Stimulated activated CD4-positive, alpha-beta T cell treated with anti-CD3 and anti-CD28 coated beads, TNF-alpha, amount 100 ng/mL, for 1 hour (primary cell): Measurements from ENCODE around the gene NRP2.

Source experiments
- DNase-seq, 3 donors: peaks; one replicate each; pipeline ENCODE4 v3.0.0-alpha.2; 2020; ENCODE audit warnings: low read depth in 3 of 3, low spot score in 1 of 3

The NRP2 gene

GRCh38 chr2:205751569-205752031 lies 69.3 kb downstream of the NRP2 start:
- no peak for DNase-seq

GRCh38 chr2:205752296-205752820 lies 70.1 kb downstream of the NRP2 start:
- no peak for DNase-seq

DNA sequence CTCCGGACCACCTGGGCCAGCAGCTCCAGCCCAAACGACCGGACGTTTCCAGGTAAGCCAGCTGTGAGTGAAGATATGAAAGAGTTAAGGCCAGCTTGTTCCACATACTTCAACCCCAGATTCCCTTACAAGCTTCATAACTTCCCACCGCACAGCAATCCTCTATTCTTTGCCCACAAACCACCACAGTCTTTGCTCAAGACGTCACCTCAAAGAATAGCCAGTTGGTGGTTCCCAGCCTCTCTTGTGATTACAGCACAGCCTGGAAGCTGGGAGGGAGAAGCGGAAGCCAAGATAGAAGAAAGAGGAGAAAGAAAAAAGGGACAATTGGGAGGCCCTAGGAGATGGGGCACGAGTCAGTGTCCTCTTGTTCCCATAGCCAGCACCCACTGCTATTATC lies 70.6 kb downstream of the NRP2 start:
- DNase-seq = no peak

- DNase-seq = no peak
Measured at GRCh38 chr2:205754285-205754923, 72.1 kb downstream of the NRP2 start.

- DNase-seq = no peak
Measured at GRCh38 chr2:205754924-205755321, 72.6 kb downstream of the NRP2 start.

GRCh38 chr2:205755923-205756322 lies 73.6 kb downstream of the NRP2 start:
- DNase-seq = no peak

- no peak for DNase-seq
Measured at GRCh38 chr2:205757271-205757670, 75.0 kb downstream of the NRP2 start.

DNA sequence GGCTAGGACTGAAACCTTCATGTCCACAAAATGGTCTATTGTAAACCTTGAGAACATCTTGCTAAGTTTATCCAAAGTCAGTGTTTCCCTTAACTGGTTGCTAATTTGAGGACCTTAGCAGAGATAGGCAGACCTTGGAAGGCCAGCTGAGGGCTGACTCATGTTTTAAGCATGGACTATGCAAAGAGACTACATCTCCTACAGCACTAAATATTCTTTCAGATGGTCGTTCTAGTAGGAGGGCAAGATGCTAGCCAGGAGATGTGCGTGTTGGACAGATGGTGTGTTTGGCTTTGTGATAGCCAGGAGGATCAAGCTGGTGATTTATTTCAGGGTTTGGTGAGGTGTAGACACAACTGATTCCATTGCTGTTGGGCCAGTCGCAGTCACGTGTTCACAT lies 75.8 kb downstream of the NRP2 start:
- no peak for DNase-seq

- DNase-seq = no peak
Measured at GRCh38 chr2:205758500-205758899, 76.2 kb downstream of the NRP2 start.

DNA sequence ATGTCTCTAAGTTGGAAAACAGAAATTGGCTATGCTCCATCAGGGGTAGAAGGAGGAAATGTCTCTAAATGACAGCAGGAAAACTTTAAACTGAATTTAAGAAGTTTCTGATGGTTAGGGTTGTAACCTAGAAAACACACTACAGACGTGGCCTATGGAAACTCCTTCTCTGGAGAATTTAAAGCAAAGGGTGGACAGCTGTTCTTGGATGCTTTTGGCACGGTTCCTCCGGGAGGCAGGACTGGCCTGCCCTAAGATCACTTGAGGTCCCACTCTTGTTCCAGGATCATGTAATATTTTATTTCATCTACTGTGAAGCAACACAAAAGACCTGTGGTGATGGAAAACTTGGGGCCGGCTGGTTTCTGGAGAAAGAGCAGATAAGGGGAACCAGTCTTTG lies 77.0 kb downstream of the NRP2 start:
- no peak for DNase-seq

GRCh38 chr2:205759732-205760131 lies 77.4 kb downstream of the NRP2 start:
- DNase-seq = no peak

GRCh38 chr2:205760157-205760556 lies 77.9 kb downstream of the NRP2 start:
- DNase-seq = no peak

GRCh38 chr2:205761421-205761820 lies 79.1 kb downstream of the NRP2 start:
- no peak for DNase-seq

DNA sequence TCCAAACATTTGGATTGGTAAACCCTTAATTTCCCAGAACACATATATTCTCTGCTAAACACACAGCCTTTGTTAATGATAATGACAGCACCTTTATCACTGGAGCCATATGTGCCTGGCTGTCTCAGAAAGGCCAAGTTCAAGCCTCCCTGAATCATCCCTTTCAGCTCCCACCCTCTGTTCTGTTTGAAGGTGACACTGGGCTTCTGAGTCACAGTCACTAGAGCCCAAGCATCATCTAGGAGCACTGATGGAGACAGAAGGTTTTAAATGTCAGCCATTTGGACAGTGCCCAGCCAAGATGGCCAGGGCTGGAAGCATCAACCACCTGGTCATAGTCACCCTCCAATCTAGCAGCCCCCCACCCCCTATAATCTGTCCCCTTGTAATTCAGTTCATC lies 80.6 kb downstream of the NRP2 start:
- no peak for DNase-seq

GRCh38 chr2:205763708-205764211 lies 81.5 kb downstream of the NRP2 start:
- no peak for DNase-seq

GRCh38 chr2:205764270-205764746 lies 82.0 kb downstream of the NRP2 start:
- DNase-seq = no peak

DNA sequence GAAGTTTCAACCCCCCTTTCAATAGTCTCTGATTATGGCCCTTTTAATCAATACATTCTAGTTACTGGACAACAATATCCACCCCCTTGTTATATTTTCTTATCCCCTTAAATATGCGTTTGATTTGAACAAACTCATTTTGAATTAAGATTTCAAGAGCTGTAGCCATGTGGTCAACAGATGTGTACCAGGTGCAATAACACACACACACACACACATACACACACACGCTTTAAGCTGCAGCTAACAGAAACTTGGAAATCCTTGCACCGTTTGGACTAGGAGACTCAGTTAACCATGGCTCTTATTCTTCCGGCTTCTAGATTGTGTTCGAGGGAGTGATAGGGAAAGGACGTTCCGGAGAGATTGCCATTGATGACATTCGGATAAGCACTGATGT lies 82.8 kb downstream of the NRP2 start:
- no peak for DNase-seq

DNA sequence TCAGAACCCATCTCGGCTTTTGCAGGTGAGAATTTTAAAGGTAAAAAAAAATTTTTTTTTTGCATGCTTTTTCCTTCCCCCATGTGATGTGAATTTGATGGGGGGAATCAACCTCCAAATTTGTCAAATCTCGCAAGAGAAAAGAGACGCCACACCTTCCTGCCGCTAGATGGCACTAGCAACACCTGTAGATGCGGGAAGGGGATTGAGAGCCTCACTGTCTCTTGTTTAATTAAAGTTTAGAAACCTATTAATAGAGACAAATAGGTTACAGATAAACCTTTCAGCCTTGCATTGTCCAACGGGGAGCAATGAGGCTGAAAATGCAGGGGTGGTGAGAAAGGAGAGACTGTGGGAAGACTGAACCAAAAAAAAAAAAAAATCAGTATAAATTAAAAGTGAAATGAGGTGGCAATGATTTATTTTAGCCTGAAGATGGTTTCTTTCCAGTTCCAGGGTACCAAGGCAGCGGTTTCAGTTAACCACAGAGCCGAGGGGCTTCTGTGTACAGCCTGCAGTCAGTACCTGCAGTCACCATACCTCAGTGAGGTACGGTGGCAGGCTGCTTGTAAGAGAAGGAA lies 84.6 kb downstream of the NRP2 start:
- peak in 2 of 3 donors; percentile 3 to 30 for DNase-seq

DNA sequence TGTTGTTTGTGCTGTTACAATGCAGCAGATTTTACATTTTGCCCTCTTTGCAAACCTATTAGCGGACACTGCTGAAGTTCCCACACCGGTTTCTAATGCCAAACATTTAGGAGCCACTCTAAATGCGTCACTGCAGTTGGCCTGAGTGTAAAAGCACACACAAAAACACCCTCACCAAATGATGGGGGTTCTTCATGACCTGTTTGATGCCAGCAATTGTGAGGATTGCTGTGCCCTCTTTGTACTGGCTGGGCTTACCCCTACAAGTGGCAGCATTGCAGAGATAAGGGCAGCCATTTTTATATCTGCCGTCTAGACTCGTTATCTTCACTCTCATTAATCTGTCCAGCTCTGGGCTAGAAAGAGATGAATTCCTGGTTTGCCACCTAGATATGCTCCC lies 85.3 kb downstream of the NRP2 start:
- DNase-seq = no peak

DNA sequence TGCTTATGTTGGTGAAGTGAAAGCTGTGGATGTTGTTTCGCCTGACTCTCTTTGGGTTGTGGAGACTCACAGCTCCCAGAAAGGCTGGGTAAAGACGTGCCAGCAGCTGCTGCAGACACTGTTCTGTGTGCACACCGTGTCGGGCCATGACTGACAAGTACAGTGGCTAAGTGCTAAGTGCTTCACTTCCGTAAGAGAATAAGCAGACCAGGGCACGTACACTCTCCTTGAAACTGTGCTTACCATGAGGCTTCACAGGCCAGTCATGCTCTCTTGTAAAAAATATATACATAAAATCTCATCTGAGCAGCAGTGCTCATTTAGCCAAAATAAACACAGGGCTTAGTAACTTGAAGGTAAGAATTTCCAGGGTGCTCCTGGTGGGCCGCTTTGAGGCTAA lies 86.0 kb downstream of the NRP2 start:
- no peak for DNase-seq

DNA sequence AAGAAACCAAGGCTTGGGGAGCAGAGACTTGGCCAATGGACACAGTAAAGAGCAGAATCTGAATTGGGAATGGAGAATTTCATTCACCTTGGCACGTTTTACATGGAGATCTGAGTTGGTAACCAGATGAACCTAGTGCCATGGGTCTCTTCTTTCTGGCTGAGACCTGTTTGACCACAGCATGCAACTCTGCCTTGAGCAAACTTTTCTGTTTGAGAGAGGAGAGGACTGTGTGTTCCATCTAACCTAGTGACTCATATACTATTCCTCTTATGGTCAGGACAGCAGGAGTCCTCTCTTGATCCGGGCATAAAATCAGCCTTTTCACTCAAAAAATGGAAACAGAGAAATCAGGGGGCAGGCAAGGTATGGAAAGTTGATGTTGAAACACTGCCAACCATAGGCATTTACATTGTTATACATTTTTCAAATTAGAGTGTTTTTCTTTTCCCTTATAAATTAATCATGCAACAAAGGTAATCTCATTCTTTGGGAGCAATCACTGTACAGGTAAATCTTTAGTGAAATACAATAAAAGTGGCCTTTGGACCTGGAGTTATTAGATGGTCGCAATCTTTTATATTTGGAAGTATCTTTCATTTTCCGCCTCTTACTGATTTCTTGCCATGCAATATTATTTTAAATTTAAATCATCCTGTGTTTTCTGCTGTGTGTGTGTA lies 86.7 kb downstream of the NRP2 start:
- DNase-seq = no peak

DNA sequence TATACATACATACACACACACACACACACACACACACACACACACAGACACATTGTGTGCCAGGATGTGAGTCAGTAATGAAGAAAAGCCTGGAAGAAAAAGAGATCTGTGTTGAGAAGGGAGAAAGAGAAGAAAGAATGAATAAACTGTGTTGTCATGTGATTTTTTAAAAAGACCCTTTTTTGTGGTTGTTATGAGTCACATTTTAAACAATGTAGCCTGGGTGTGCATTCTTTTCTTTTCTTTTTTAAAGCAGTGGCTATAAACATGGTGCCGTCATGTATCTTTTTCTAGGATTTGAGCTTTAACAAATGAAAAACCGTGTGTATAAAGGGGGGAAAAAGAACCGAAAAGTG lies 87.2 kb downstream of the NRP2 start:
- no peak for DNase-seq
